Measurements from ENCODE around the gene KATNIP. TPM values are rescaled to one million over a fixed set of nuclear protein-coding genes. Genes with fewer than 3 reads are reported as not detected.

The KATNIP gene
- total RNA-seq, 1 donor from 2014 or later = 48.7 TPM

GRCh38 chr16:27597361-27597760 is 47.4 kb downstream of the KATNIP start:
- Mint-ChIP-seq H3K36me3 (ENCODE audit: insufficient read depth) (peaks cover 2% of the 10 kb centered on the region), H3K4me1 (ENCODE audit: low read depth) (peaks cover 17% of the 10 kb centered on the region), H3K4me3 (ENCODE audit: low read depth) (no peak overlapping the region), H3K9me3 (ENCODE audit: low read depth) (no peaks in the 10 kb centered on the region), H3K27ac (no peak overlapping the region), H3K27me3 (no peaks in the 10 kb centered on the region)
- DNase-seq (ENCODE audit: low spot score, unreplicated experiment) = no peak
- TF ChIP-seq CTCF (IDR thresholded peaks at IDR 0.05; ENCODE audit: unreplicated experiment) = no peak

GRCh38 chr16:27598220-27598619 is 48.3 kb downstream of the KATNIP start:
- no peak overlapping the region for H3K27ac Mint-ChIP-seq
- no peak for TF ChIP-seq CTCF (IDR thresholded peaks at IDR 0.05; ENCODE audit: unreplicated experiment)

GRCh38 chr16:27598931-27599565 is 49.1 kb downstream of the KATNIP start:
- DNase-seq (ENCODE audit: low spot score, unreplicated experiment) = no peak
- H3K9me3 Mint-ChIP-seq (ENCODE audit: low read depth) = no peaks in the 10 kb centered on the region
- H3K27ac Mint-ChIP-seq = no peak overlapping the region

More at GRCh38 chr16:27598220-27598619, 48.3 kb downstream of the KATNIP start:
- DNase-seq (ENCODE audit: low spot score, unreplicated experiment) = no peak
- H3K9me3 Mint-ChIP-seq (ENCODE audit: low read depth) = no peaks in the 10 kb centered on the region
- H3K36me3 Mint-ChIP-seq (ENCODE audit: insufficient read depth) = peaks cover 2% of the 10 kb centered on the region
- H3K4me1 Mint-ChIP-seq (ENCODE audit: low read depth) = peaks cover 17% of the 10 kb centered on the region
- no peak overlapping the region for H3K4me3 Mint-ChIP-seq (ENCODE audit: low read depth)
- no peaks in the 10 kb centered on the region for H3K27me3 Mint-ChIP-seq

GRCh38 chr16:27599606-27600005 is 49.7 kb downstream of the KATNIP start:
- Mint-ChIP-seq H3K4me3 (ENCODE audit: low read depth) (no peak overlapping the region), H3K27me3 (no peaks in the 10 kb centered on the region), H3K27ac (no peak overlapping the region), H3K9me3 (ENCODE audit: low read depth) (no peaks in the 10 kb centered on the region), H3K36me3 (ENCODE audit: insufficient read depth) (peaks cover 2% of the 10 kb centered on the region), H3K4me1 (ENCODE audit: low read depth) (peaks cover 17% of the 10 kb centered on the region)
- no peak for DNase-seq (ENCODE audit: low spot score, unreplicated experiment)
- no peak for TF ChIP-seq CTCF (IDR thresholded peaks at IDR 0.05; ENCODE audit: unreplicated experiment)

More at GRCh38 chr16:27598931-27599565, 49.1 kb downstream of the KATNIP start:
- TF ChIP-seq CTCF (IDR thresholded peaks at IDR 0.05; ENCODE audit: unreplicated experiment) = no peak
- H3K27me3 Mint-ChIP-seq = no peaks in the 10 kb centered on the region
- peaks cover 2% of the 10 kb centered on the region for H3K36me3 Mint-ChIP-seq (ENCODE audit: insufficient read depth)
- peaks cover 17% of the 10 kb centered on the region for H3K4me1 Mint-ChIP-seq (ENCODE audit: low read depth)
- no peak overlapping the region for H3K4me3 Mint-ChIP-seq (ENCODE audit: low read depth)

Other genes starting within 250 kb of the KATNIP start
- gene IL4R, start 236.2 kb upstream of the KATNIP start, total RNA-seq = 23.4 and 23.6 TPM in 2 replicates
- not detected in 2 replicates for gene IL21R, start 148.0 kb upstream of the KATNIP start, total RNA-seq
- 105 and 106 TPM in 2 replicates for gene GTF3C1, start 231 bp upstream of the KATNIP start, total RNA-seq

Measured in progenitor cell of endocrine pancreas (in vitro differentiated cells).